Measurements from ENCODE around the gene GDPGP1. TPM values are rescaled to one million over a fixed set of nuclear protein-coding genes. Genes with fewer than 3 reads are reported as not detected.

Gene GDPGP1
- total and polyA plus RNA-seq, 9 of the 15 experiments (the other 6 are each of a cell fraction or from before 2014, with no cell fraction given) = 0.78 to 6.1 (median 2.8) TPM

GRCh38 chr15:90190606-90191343 lies 43.2 kb upstream of the GDPGP1 start:
- Histone ChIP-seq H3K4me1 (replicated peaks in 1 of 2; ENCODE audit: control insufficient read depth in 2 of 2, insufficient read depth in 2 of 2, low read length in 2 of 2) (peaks cover 43 to 48% of the 10 kb centered on the region in 2 experiments), H3K27ac (ENCODE audit: extremely low read depth, low read depth, low read length) (peak overlapping the region; percentile 45), H3K79me2 (ENCODE audit: control insufficient read depth, insufficient read depth, low read length) (peaks cover 77% of the 10 kb centered on the region), H3K27me3 (ENCODE audit: control insufficient read depth in 2 of 2, insufficient read depth in 2 of 2, low read length in 2 of 2) (no peaks in the 10 kb centered on the region), H3K4me3 (no peak overlapping the region), H3K4me2 (ENCODE audit: insufficient read depth, low read length) (peak overlapping the region; percentile 60), H3K9me1 (ENCODE audit: control insufficient read depth, insufficient read depth, low read length) (no peaks in the 10 kb centered on the region), H4K20me1 (replicated peaks; ENCODE audit: control insufficient read depth, insufficient read depth, low read length) (0 out of 2 replicates have a peak, but pooled peaks cover 4% of the 10 kb centered on the region), H3K9ac (ENCODE audit: insufficient read depth in 1 of 2, low read depth in 2 of 2, low read length in 2 of 2) (peak overlapping the region; percentile 37 to 80; a peak in 3 of 4 replicates), H3K9me3 (replicated peaks; ENCODE audit: control insufficient read depth, insufficient read depth, low read depth, low read length) (no peaks in the 10 kb centered on the region), H2AFZ (ENCODE audit: low read depth, low read length) (0 out of 2 replicates have a peak overlapping the region, but pooled peaks have one; percentile 28), H3K36me3 (ENCODE audit: control insufficient read depth, insufficient read depth, low read length) (peaks cover 38% of the 10 kb centered on the region; the same call in 2 of the 3 replicates)
- BruUV-seq (replicated peaks) = no TSS peak
- WGBS (ENCODE audit: insufficient coverage, low coverage, missing lambda C conversion rate) = 41% methylated on average over 10 of the region's 10 CpGs
- intact Hi-C loops (cut with micrococcal nuclease) = no loop called here
- peak; percentile 45 to 65 (median 56) for DNase-seq (ENCODE audit: extremely low read depth in 1 of 4, low spot score in 3 of 4)
- ATAC-seq = peak; percentile 73
- peak; percentile 49 for FAIRE-seq
- ChIA-PET CTCF (ENCODE audit: low intra/inter-chr PET ratio) (no interaction called here), POLR2A (interaction anchor here (0.5 to 3.7 kb wide), 5 partner anchors 10 to 681 kb away, joined by 3 to 24 read pairs (median 3); partner anchors contain the start of genes SEMA4B and TTLL13)
- in situ Hi-C loops (cut with MboI) = no loop called here
- TF ChIP-seq, protein P1, sequence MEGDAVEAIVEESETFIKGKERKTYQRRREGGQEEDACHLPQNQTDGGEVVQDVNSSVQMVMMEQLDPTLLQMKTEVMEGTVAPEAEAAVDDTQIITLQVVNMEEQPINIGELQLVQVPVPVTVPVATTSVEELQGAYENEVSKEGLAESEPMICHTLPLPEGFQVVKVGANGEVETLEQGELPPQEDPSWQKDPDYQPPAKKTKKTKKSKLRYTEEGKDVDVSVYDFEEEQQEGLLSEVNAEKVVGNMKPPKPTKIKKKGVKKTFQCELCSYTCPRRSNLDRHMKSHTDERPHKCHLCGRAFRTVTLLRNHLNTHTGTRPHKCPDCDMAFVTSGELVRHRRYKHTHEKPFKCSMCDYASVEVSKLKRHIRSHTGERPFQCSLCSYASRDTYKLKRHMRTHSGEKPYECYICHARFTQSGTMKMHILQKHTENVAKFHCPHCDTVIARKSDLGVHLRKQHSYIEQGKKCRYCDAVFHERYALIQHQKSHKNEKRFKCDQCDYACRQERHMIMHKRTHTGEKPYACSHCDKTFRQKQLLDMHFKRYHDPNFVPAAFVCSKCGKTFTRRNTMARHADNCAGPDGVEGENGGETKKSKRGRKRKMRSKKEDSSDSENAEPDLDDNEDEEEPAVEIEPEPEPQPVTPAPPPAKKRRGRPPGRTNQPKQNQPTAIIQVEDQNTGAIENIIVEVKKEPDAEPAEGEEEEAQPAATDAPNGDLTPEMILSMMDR (IDR thresholded peaks at IDR 0.05 in 2 of 3, conservative IDR thresholded peaks at IDR 0.05 in 1 of 3; ENCODE audit: insufficient read depth in 2 of 3, low read depth in 1 of 3, low read length in 3 of 3) = no peak
- no peak for TF ChIP-seq ZNF695 (CRISPR knock-in tag; IDR thresholded peaks at IDR 0.05)
- TF ChIP-seq ZNF644 (tag; IDR thresholded peaks at IDR 0.05; ENCODE audit: low read depth) = no peak
- TF ChIP-seq ESRRA (IDR thresholded peaks at IDR 0.05; ENCODE audit: borderline replicate concordance, low read depth) = no peak
- TF ChIP-seq, protein P2, sequence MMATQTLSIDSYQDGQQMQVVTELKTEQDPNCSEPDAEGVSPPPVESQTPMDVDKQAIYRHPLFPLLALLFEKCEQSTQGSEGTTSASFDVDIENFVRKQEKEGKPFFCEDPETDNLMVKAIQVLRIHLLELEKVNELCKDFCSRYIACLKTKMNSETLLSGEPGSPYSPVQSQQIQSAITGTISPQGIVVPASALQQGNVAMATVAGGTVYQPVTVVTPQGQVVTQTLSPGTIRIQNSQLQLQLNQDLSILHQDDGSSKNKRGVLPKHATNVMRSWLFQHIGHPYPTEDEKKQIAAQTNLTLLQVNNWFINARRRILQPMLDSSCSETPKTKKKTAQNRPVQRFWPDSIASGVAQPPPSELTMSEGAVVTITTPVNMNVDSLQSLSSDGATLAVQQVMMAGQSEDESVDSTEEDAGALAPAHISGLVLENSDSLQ (IDR thresholded peaks at IDR 0.05) = no peak
- TF ChIP-seq ATF7 (IDR thresholded peaks at IDR 0.05) = no peak
- TF ChIP-seq, protein P3, sequence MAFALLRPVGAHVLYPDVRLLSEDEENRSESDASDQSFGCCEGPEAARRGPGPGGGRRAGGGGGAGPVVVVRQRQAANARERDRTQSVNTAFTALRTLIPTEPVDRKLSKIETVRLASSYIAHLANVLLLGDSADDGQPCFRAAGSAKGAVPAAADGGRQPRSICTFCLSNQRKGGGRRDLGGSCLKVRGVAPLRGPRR (CRISPR knock-in tag; IDR thresholded peaks at IDR 0.05) = no peak
- TF ChIP-seq ZBTB33 (CRISPR knock-in tag; IDR thresholded peaks at IDR 0.05) = no peak
- no peak for TF ChIP-seq SIN3B (IDR thresholded peaks at IDR 0.05; ENCODE audit: low read depth)
- TF ChIP-seq RAD51 (IDR thresholded peaks at IDR 0.05; ENCODE audit: borderline replicate concordance, low read depth) = no peak
- no peak for TF ChIP-seq TFAM (CRISPR knock-in tag; conservative IDR thresholded peaks at IDR 0.05)

Measured in K562 (cell line).